SK-N-SH (cell line): Measurements from ENCODE around the gene FMO3. TPM values are rescaled to one million over a fixed set of nuclear protein-coding genes. Genes with fewer than 3 reads are reported as not detected.

Experiments used
- CTCF ChIA-PET: fragments of 300-600, 350-600 bp; formaldehyde crosslinking; extraction: SDS; loops from one replicate; lab custom pipeline; 2021; lab: Yijun Ruan, JAX
- POLR2A ChIA-PET: fragments of 350-600 bp; sonication (Branson Sonifier 250); formaldehyde crosslinking; extraction: SDS; loops from one replicate; lab custom pipeline; 2020; ENCODE audit warnings: antibody characterized with exemption, inconsistent platforms; lab: Yijun Ruan, JAX
- DNase-seq: peaks from one replicate; pipeline ENCODE4 v3.0.0; 2012
- H2AFZ ChIP-seq: fragments of 200-600 bp; sonication (generic); 2 replicates; pipeline ENCODE4 v1.8.1; 2016; ENCODE audit warnings: antibody characterized with exemption, mild to moderate bottlenecking, low read depth
- H3F3A ChIP-seq: fragments of 200-600 bp; sonication (generic); replicated peaks from 2 replicates; pipeline ENCODE3; 2016; ENCODE audit warnings: antibody characterized with exemption, mild to moderate bottlenecking; ENCODE audit not compliant: insufficient read depth
- H3K27ac ChIP-seq, 2 experiments: fragments of 200-500 bp in 1 of 2; fragments of 200-600 bp in 1 of 2; sonication (Bioruptor generic) in 1 of 2; sonication (generic), shearing (Covaris generic) in 1 of 2; 2 replicates each; pipeline versions ENCODE4 v1.5.1 to v1.6.1; 2014 to 2016; ENCODE audit warnings: low read depth in 2 of 2, inconsistent platforms in 1 of 2, low read length in 1 of 2, mild to moderate bottlenecking in 1 of 2, mixed read lengths in 1 of 2
- H3K27me3 ChIP-seq: fragments of 200-600 bp; sonication (generic), shearing (Covaris generic); 2 replicates; pipeline ENCODE4 v1.6.1; 2016; ENCODE audit warnings: mixed run types; ENCODE audit not compliant: insufficient read depth
- H3K36me3 ChIP-seq, 2 experiments: fragments of 200-500 bp in 1 of 2; fragments of 200-600 bp in 1 of 2; sonication (Bioruptor generic) in 1 of 2; sonication (generic) in 1 of 2; replicated peaks in 1 of 2; 2 replicates each; pipeline versions ENCODE3 to v1.5.1; 2014 to 2016; ENCODE audit warnings: low read length in 1 of 2, mild to moderate bottlenecking in 1 of 2; ENCODE audit not compliant: insufficient read depth in 2 of 2, control insufficient read depth in 1 of 2
- H3K4me1 ChIP-seq, 2 experiments: fragments of 200-500 bp in 1 of 2; fragments of 200-600 bp in 1 of 2; sonication (Bioruptor generic) in 1 of 2; sonication (generic), shearing (Covaris generic) in 1 of 2; 2 replicates each; pipeline versions ENCODE4 v1.5.1 to v1.6.1; 2014 to 2016; ENCODE audit warnings: low read depth in 1 of 2, low read length in 1 of 2, mixed run types in 1 of 2; ENCODE audit not compliant: insufficient read depth in 2 of 2, control insufficient read depth in 1 of 2
- H3K4me2 ChIP-seq: fragments of 200-600 bp; sonication (generic), shearing (Covaris generic); 2 replicates; pipeline ENCODE4 v1.6.1; 2017; ENCODE audit warnings: mixed run types
- H3K4me3 ChIP-seq, 2 experiments: fragments of 200-500 bp in 1 of 2; fragments of 200-600 bp in 1 of 2; sonication (Bioruptor generic) in 1 of 2; sonication (generic), shearing (Covaris generic) in 1 of 2; 2 replicates each; pipeline versions ENCODE4 v1.5.1 to v1.8.1; 2014 to 2016; ENCODE audit warnings: low read depth in 2 of 2, inconsistent platforms in 1 of 2, low read length in 1 of 2, mild to moderate bottlenecking in 1 of 2, mixed read lengths in 1 of 2, moderate library complexity in 1 of 2
- H3K79me2 ChIP-seq: fragments of 200-600 bp; sonication (generic); 2 replicates; pipeline ENCODE4 v1.8.1; 2017; ENCODE audit warnings: mild to moderate bottlenecking; ENCODE audit not compliant: insufficient read depth
- H3K9ac ChIP-seq: fragments of 200-600 bp; sonication (generic); 2 replicates; pipeline ENCODE4 v1.6.1; 2017; ENCODE audit warnings: mixed run types
- H3K9me2 ChIP-seq: fragments of 200-600 bp; sonication (generic); 2 replicates; pipeline ENCODE4 v1.6.1; 2017; ENCODE audit warnings: mixed run types
- H3K9me3 ChIP-seq: fragments of 200-600 bp; sonication (generic); 2 replicates; pipeline ENCODE4 v1.6.1; 2017; ENCODE audit warnings: mixed run types, mild to moderate bottlenecking, moderate library complexity
- H4K20me1 ChIP-seq: fragments of 200-600 bp; sonication (generic); 2 replicates; pipeline ENCODE4 v1.6.1; 2017; ENCODE audit warnings: mild to moderate bottlenecking, mixed run types; ENCODE audit not compliant: insufficient read depth
- CHD2 ChIP-seq: fragments of 150-350 bp; IDR thresholded peaks from 2 replicates; pipeline ENCODE4 v1.6.1; 2018; ENCODE audit warnings: low read length; ENCODE audit not compliant: partially characterized antibody
- CTCF ChIP-seq: fragments of 200-600 bp; sonication (generic); IDR thresholded peaks from 2 replicates; pipeline ENCODE4 v1.6.1; 2017; ENCODE audit warnings: antibody characterized with exemption, mild to moderate bottlenecking, moderate library complexity
- ELF1 ChIP-seq: IDR thresholded peaks from 2 replicates; pipeline ENCODE4 v1.4.0; 2012
- EZH2phosphoT487 ChIP-seq: fragments of 200-600 bp; sonication (generic); IDR thresholded peaks from 2 replicates; pipeline ENCODE4 v1.6.1; 2017; ENCODE audit warnings: low read depth, mixed run types, mild to moderate bottlenecking, antibody characterized with exemption, moderate library complexity, borderline replicate concordance
- FOSL2 ChIP-seq: IDR thresholded peaks from 2 replicates; pipeline ENCODE4 v1.4.0; 2012; ENCODE audit warnings: low read depth, mild to moderate bottlenecking, moderate library complexity, borderline replicate concordance
- FOXJ3 ChIP-seq: sonication (generic); formaldehyde crosslinking; IDR thresholded peaks from 2 replicates; pipeline ENCODE4 v1.5.1; 2020; ENCODE audit warnings: mild to moderate bottlenecking, missing genetic modification reagents
- GATA2 ChIP-seq: sonication (generic); formaldehyde crosslinking; IDR thresholded peaks from 2 replicates; pipeline ENCODE4 v1.5.0; 2020; ENCODE audit warnings: mild to moderate bottlenecking, missing genetic modification reagents
- MAX ChIP-seq: IDR thresholded peaks from 2 replicates; pipeline ENCODE4 v1.4.0; 2012; ENCODE audit warnings: low read depth
- MEF2A ChIP-seq: IDR thresholded peaks from 2 replicates; pipeline ENCODE4 v1.4.0; 2012; ENCODE audit warnings: low read depth, borderline replicate concordance
- NFIC ChIP-seq: IDR thresholded peaks from 2 replicates; pipeline ENCODE4 v1.4.0; 2012; ENCODE audit warnings: borderline replicate concordance
- NRF1 ChIP-seq: IDR thresholded peaks from 2 replicates; pipeline ENCODE4 v1.6.1; 2012; ENCODE audit warnings: low read depth, mild to moderate bottlenecking, low read length
- POLR2AphosphoS5 ChIP-seq: IDR thresholded peaks from 2 replicates; pipeline ENCODE4 v1.6.1; 2012; ENCODE audit warnings: low read depth, low read length
- RFX5 ChIP-seq: IDR thresholded peaks from 2 replicates; pipeline ENCODE4 v1.6.1; 2012; ENCODE audit warnings: mild to moderate bottlenecking, improper control_type of control experiment, low read length
- RXRA ChIP-seq: IDR thresholded peaks from 2 replicates; pipeline ENCODE4 v1.4.0; 2012; ENCODE audit warnings: low read depth, mild to moderate bottlenecking, borderline replicate concordance
- SIN3A ChIP-seq: IDR thresholded peaks from 2 replicates; pipeline ENCODE4 v1.6.1; 2012; ENCODE audit warnings: low read depth, mild to moderate bottlenecking, low read length, moderate library complexity, borderline replicate concordance
- TAF1 ChIP-seq: IDR thresholded peaks from 2 replicates; pipeline ENCODE4 v1.6.1; 2012; ENCODE audit warnings: low read depth, mild to moderate bottlenecking, low read length, moderate library complexity, borderline replicate concordance
- TEAD4 ChIP-seq: IDR thresholded peaks from 2 replicates; pipeline ENCODE4 v1.4.0; 2012; ENCODE audit warnings: mild to moderate bottlenecking, borderline replicate concordance; ENCODE audit not compliant: insufficient read depth
- WGBS: methylation state at CpG from one replicate; pipeline ENCODE4 v1.1.6; 2017; ENCODE audit warnings: low lambda C conversion rate; 5-methylcytosine and 5-hydroxymethylcytosine counted together
- polyA plus RNA-seq, 3 experiments: library from polyadenylated mRNA; depleted of rRNA; stranded (reverse); fragments of >200 nt; gene quantifications; 2 replicates each; pipeline ENCODE4 v1.2.3, GENCODE V29; 2012
- TF ChIP-seq, protein P1 (sequence below): IDR thresholded peaks from 2 replicates; pipeline ENCODE4 v1.6.1; 2012; ENCODE audit warnings: mild to moderate bottlenecking, low read depth, low read length, moderate library complexity
- TF ChIP-seq, protein P2 (sequence below): IDR thresholded peaks from 2 replicates; pipeline ENCODE4; 2012

Gene FMO3
- polyA plus RNA-seq, 1 of the 3 experiments (the other 2 are of a cell fraction), result 0.85 TPM

GRCh38 chr1:171055966-171056643 is 34.6 kb upstream of the FMO3 start:
- no peak overlapping the region for H3K27ac ChIP-seq
- H4K20me1 ChIP-seq, result no peaks in the 10 kb centered on the region
- H3K4me1 ChIP-seq, result no peaks in the 10 kb centered on the region
- H3K9ac ChIP-seq, result no peak overlapping the region
- no peak overlapping the region for H2AFZ ChIP-seq
- no peaks in the 10 kb centered on the region for H3K36me3 ChIP-seq
- H3K4me2 ChIP-seq, result no peak overlapping the region
- no peak for TF ChIP-seq EZH2phosphoT487
- no peak for TF ChIP-seq NFIC
- TF ChIP-seq MEF2A, result no peak
- TF ChIP-seq ELF1, result no peak
- no peak for TF ChIP-seq TAF1
- TF ChIP-seq RFX5, result no peak
- no peak for TF ChIP-seq TEAD4
- TF ChIP-seq GATA2 (CRISPR knock-in tag), result no peak
- TF ChIP-seq, protein P1, sequence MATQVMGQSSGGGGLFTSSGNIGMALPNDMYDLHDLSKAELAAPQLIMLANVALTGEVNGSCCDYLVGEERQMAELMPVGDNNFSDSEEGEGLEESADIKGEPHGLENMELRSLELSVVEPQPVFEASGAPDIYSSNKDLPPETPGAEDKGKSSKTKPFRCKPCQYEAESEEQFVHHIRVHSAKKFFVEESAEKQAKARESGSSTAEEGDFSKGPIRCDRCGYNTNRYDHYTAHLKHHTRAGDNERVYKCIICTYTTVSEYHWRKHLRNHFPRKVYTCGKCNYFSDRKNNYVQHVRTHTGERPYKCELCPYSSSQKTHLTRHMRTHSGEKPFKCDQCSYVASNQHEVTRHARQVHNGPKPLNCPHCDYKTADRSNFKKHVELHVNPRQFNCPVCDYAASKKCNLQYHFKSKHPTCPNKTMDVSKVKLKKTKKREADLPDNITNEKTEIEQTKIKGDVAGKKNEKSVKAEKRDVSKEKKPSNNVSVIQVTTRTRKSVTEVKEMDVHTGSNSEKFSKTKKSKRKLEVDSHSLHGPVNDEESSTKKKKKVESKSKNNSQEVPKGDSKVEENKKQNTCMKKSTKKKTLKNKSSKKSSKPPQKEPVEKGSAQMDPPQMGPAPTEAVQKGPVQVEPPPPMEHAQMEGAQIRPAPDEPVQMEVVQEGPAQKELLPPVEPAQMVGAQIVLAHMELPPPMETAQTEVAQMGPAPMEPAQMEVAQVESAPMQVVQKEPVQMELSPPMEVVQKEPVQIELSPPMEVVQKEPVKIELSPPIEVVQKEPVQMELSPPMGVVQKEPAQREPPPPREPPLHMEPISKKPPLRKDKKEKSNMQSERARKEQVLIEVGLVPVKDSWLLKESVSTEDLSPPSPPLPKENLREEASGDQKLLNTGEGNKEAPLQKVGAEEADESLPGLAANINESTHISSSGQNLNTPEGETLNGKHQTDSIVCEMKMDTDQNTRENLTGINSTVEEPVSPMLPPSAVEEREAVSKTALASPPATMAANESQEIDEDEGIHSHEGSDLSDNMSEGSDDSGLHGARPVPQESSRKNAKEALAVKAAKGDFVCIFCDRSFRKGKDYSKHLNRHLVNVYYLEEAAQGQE, result no peak
- TF ChIP-seq FOXJ3 (CRISPR knock-in tag), result no peak
- TF ChIP-seq, protein P2, sequence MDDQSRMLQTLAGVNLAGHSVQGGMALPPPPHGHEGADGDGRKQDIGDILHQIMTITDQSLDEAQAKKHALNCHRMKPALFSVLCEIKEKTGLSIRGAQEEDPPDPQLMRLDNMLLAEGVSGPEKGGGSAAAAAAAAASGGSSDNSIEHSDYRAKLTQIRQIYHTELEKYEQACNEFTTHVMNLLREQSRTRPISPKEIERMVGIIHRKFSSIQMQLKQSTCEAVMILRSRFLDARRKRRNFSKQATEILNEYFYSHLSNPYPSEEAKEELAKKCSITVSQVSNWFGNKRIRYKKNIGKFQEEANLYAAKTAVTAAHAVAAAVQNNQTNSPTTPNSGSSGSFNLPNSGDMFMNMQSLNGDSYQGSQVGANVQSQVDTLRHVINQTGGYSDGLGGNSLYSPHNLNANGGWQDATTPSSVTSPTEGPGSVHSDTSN, result no peak
- 0% methylated on average over 1 of the region's 3 CpGs for whole genome bisulfite sequencing
- no peaks in the 10 kb centered on the region for H3K79me2 ChIP-seq
- no peak overlapping the region for H3K4me3 ChIP-seq
- no peaks in the 10 kb centered on the region for H3K9me3 ChIP-seq
- H3K9me2 ChIP-seq, result no peaks in the 10 kb centered on the region
- H3K27me3 ChIP-seq, result no peaks in the 10 kb centered on the region
- ChIA-PET POLR2A (no interaction called here), CTCF (no interaction called here)
- no peaks in the 10 kb centered on the region for H3F3A ChIP-seq
- DNase-seq, result no peak

DNA sequence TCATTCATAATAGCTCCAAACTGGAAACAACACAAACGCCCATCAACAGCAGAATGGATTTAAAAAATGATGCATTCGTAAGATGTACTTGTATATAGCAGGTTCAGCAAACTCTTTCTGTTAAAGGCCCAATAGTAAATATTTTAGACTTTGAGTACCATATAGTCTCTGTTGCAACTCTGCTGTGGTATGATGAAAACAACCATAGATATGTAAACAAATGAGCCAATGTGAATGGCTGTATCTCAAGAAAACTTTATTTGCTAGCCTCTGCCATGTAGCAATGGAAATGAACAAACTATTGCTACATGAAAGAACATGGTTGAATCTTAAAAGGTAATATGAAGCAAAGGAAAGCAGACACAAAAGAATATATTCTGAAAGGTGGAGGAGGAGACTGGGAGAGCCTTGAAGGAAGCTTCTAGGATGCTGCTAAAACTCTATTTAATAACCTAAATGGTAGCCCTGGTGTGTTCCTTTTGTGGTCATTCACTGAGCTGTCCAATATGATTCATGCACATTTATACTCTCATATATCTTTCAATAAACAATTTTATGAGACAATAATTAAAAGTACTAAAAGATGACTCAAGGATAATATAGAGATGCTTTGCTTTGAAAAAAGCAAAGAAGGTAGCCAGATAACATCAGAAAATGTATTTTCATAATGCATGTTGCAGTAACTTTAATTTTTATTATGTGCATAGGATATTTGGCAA is 29.1 kb upstream of the FMO3 start:
- POLR2A ChIA-PET, result no interaction called here
- Histone ChIP-seq H3K9ac (no peak overlapping the region), H2AFZ (no peak overlapping the region), H3K27ac (no peak overlapping the region), H3K27me3 (no peaks in the 10 kb centered on the region), H3K4me3 (no peak overlapping the region), H3K9me3 (no peaks in the 10 kb centered on the region), H3K36me3 (no peaks in the 10 kb centered on the region), H3K79me2 (no peaks in the 10 kb centered on the region), H4K20me1 (no peaks in the 10 kb centered on the region), H3F3A (no peaks in the 10 kb centered on the region), H3K4me2 (no peak overlapping the region), H3K4me1 (no peaks in the 10 kb centered on the region), H3K9me2 (no peaks in the 10 kb centered on the region)
- DNase-seq, result no peak
- CTCF ChIA-PET, result no interaction called here
- 2% methylated on average over 2 of the region's 2 CpGs for WGBS
- no peak for TF ChIP-seq ELF1
- TF ChIP-seq RFX5, result no peak
- no peak for TF ChIP-seq RXRA
- no peak for TF ChIP-seq FOXJ3 (CRISPR knock-in tag)
- TF ChIP-seq POLR2AphosphoS5, result no peak
- TF ChIP-seq MAX, result no peak
- TF ChIP-seq SIN3A, result no peak
- TF ChIP-seq NRF1, result no peak
- no peak for TF ChIP-seq FOSL2
- TF ChIP-seq CTCF, result no peak
- no peak for TF ChIP-seq CHD2
- TF ChIP-seq, protein P2, result no peak
